CD4-positive, CD25-positive, alpha-beta regulatory T cell (primary cell): ENCODE data around the gene ABI3. TPM values are rescaled to one million over a fixed set of nuclear protein-coding genes. Genes with fewer than 3 reads are reported as not detected.
A peak's percentile ranks its signal among the peaks of the same experiment; 100 is the strongest.
"Not testable (repeated sequence)": the region's sequence is repeated elsewhere in the genome, so short reads cannot be mapped to it uniquely, and the experiment has no call there.

ENCODE experiments used
- ATAC-seq, 2 donors: fragments of 150-1000 bp; cut with Tn5 transposase; one replicate each; pipeline ENCODE4 v1.10.0; 2021; ENCODE audit warnings: low read depth in 2 of 2, moderate number of reproducible peaks in 2 of 2, moderate library complexity in 1 of 2
- DNase-seq, 3 donors: peaks; one replicate each; pipeline versions ENCODE4 v3.0.0 to v3.0.0-alpha.2; 2012 to 2022; ENCODE audit warnings: mixed read lengths in 1 of 3
- H3K27ac ChIP-seq: one replicate; pipeline ENCODE4 v1.7.0; 2013; ENCODE audit warnings: mild to moderate bottlenecking, low read length; ENCODE audit not compliant: insufficient read depth, poor library complexity, severe bottlenecking
- H3K27me3 ChIP-seq: one replicate; pipeline ENCODE4 v1.7.0; 2013; ENCODE audit warnings: low read length; ENCODE audit not compliant: control insufficient read depth, insufficient read depth
- H3K36me3 ChIP-seq: one replicate; pipeline ENCODE4 v1.7.0; 2013; ENCODE audit warnings: mild to moderate bottlenecking, low read length, moderate library complexity; ENCODE audit not compliant: control insufficient read depth, insufficient read depth
- H3K4me1 ChIP-seq: 2 replicates; pipeline ENCODE4 v1.7.0; 2013; ENCODE audit warnings: mild to moderate bottlenecking, low read length; ENCODE audit not compliant: insufficient read depth, control insufficient read depth, poor library complexity, severe bottlenecking
- H3K4me3 ChIP-seq: one replicate; pipeline ENCODE4 v1.7.0; 2013; ENCODE audit warnings: low read depth, mild to moderate bottlenecking, low read length, moderate library complexity
- H3K9me3 ChIP-seq, 2 experiments: 1 replicate in 1 of 2; 2 replicates in 1 of 2; pipeline ENCODE4 v1.7.0; 2013; ENCODE audit warnings: low read length in 2 of 2, mild to moderate bottlenecking in 1 of 2, moderate library complexity in 1 of 2; ENCODE audit not compliant: control insufficient read depth in 2 of 2
- H3K27ac Mint-ChIP-seq, 3 donors: one replicate each; pipeline ENCODE4 v1.8.0; 2020 to 2022; ENCODE audit warnings: mild to moderate bottlenecking in 3 of 3, mixed read lengths in 3 of 3, moderate library complexity in 2 of 3
- H3K27me3 Mint-ChIP-seq: one replicate; pipeline ENCODE4 v1.8.0; 2022; ENCODE audit warnings: mild to moderate bottlenecking, mixed read lengths
- H3K36me3 Mint-ChIP-seq: one replicate; pipeline ENCODE4 v1.8.0; 2020; ENCODE audit warnings: mixed read lengths
- H3K4me1 Mint-ChIP-seq, 4 donors: one replicate each; pipeline ENCODE4 v1.8.0; 2020 to 2022; ENCODE audit warnings: mixed read lengths in 4 of 4, mild to moderate bottlenecking in 1 of 4
- H3K4me3 Mint-ChIP-seq, 4 donors: one replicate each; pipeline ENCODE4 v1.8.0; 2020 to 2022; ENCODE audit warnings: mild to moderate bottlenecking in 4 of 4, mixed read lengths in 4 of 4, moderate library complexity in 3 of 4
- H3K9me3 Mint-ChIP-seq, 7 donors: one replicate each; pipeline ENCODE4 v1.8.0; 2020 to 2022; ENCODE audit warnings: mixed read lengths in 7 of 7, mild to moderate bottlenecking in 3 of 7, moderate library complexity in 2 of 7
- polyA plus RNA-seq, 4 donors: library from polyadenylated mRNA; unstranded; fragments of 300-500 nt; fragmentation: Illumina TruSeq; gene quantifications; one replicate each; pipeline ENCODE4 v1.2.3, GENCODE V29; 2021
- total RNA-seq: library from RNA; stranded (reverse); gene quantifications from one replicate; pipeline ENCODE4 v1.2.3, GENCODE V29; 2022

The ABI3 gene
- total and polyA plus RNA-seq, 5 donors from 2014 or later = 6.5 to 27.6 (median 15.6) TPM

DNA sequence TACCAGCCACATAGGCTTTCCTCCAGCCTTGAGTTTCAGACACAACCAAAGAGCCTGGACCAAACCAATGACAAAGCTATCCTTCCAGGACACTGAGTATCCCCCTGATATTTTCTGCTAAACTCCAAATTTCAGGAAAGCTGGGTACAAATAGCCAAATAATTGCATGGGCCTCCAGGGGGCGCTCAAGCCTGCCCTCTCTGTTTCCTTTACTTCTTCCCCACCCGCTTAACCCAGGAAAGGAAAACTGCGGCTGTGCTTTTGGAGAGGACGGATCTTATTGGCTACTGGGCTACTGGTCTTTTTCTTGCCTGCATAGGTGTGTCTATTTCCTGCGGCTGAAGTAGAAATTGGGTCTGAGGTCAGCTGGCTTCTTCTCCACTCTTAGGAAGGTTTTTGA lies 30.2 kb upstream of the ABI3 start:
- no peak overlapping the region for H3K4me3 Mint-ChIP-seq
- Histone ChIP-seq H3K27ac (no peak overlapping the region), H3K4me1 (no peaks in the 10 kb centered on the region), H3K9me3 (peaks cover 19 to 25% of the 10 kb centered on the region in 2 experiments), H3K27me3 (no peaks in the 10 kb centered on the region), H3K36me3 (no peaks in the 10 kb centered on the region), H3K4me3 (no peak overlapping the region)
- no peak for ATAC-seq
- peaks cover 8% of the 10 kb centered on the region for H3K36me3 Mint-ChIP-seq
- H3K4me1 Mint-ChIP-seq = peaks cover 0 to 5% (median 4%) of the 10 kb centered on the region in 4 donors
- H3K9me3 Mint-ChIP-seq = peaks cover 2 to 34% (median 5%) of the 10 kb centered on the region in 7 donors
- peak; percentile 44 to 54 (median 49) for DNase-seq
- H3K27me3 Mint-ChIP-seq = peaks cover 10% of the 10 kb centered on the region
- no peak overlapping the region for H3K27ac Mint-ChIP-seq

- peaks cover 14 to 22% of the 10 kb centered on the region in 2 experiments for H3K9me3 ChIP-seq
- Mint-ChIP-seq H3K9me3 (peaks cover 0 to 28% (median 2%) of the 10 kb centered on the region in 7 donors), H3K4me3 (no peak overlapping the region), H3K27me3 (peaks cover 8% of the 10 kb centered on the region), H3K4me1 (peaks cover 0 to 5% (median 4%) of the 10 kb centered on the region in 4 donors), H3K27ac (no peak overlapping the region), H3K36me3 (peaks cover 6% of the 10 kb centered on the region)
- H3K4me3 ChIP-seq = no peak overlapping the region
- DNase-seq = no peak
- no peaks in the 10 kb centered on the region for H3K36me3 ChIP-seq
- H3K27me3 ChIP-seq = no peaks in the 10 kb centered on the region
- no peak overlapping the region for H3K27ac ChIP-seq
- no peak for ATAC-seq
- no peaks in the 10 kb centered on the region for H3K4me1 ChIP-seq
These were observed 29.4 kb upstream of the ABI3 start for GRCh38 chr17:49180998-49181635.

DNA sequence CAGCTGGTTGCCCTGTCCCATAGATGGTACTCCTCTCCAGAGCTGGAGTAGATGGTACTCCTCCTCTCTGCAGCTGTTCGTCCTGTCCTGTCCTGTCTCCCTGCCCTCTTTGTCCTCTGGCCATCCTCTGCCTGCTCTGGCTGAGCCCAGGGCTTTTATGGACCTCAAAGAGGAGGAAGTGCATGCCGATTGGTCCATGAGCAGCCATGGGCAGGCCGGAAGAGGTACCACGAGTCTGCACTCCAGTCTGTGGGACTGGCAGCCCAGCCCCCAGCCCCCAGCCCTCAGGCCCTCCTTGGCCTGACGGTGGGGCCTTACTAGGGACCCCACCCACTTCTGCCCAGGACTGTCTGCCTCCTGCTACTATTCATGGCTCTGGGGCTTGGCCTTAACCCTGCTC lies 27.2 kb upstream of the ABI3 start:
- H3K27me3 Mint-ChIP-seq = peaks cover 7% of the 10 kb centered on the region

GRCh38 chr17:49183801-49184200 lies 26.7 kb upstream of the ABI3 start:
- H3K27ac ChIP-seq = no peak overlapping the region
- no peak for ATAC-seq
- Mint-ChIP-seq H3K36me3 (peaks cover 3% of the 10 kb centered on the region), H3K4me1 (peaks cover 0 to 5% (median 4%) of the 10 kb centered on the region in 4 donors), H3K4me3 (no peak overlapping the region), H3K27me3 (peaks cover 7% of the 10 kb centered on the region), H3K27ac (no peak overlapping the region), H3K9me3 (peaks cover 0 to 19% (median 2%) of the 10 kb centered on the region in 7 donors)
- H3K4me3 ChIP-seq = no peak overlapping the region
- no peaks in the 10 kb centered on the region for H3K27me3 ChIP-seq
- no peaks in the 10 kb centered on the region for H3K4me1 ChIP-seq
- no peaks in the 10 kb centered on the region for H3K36me3 ChIP-seq
- H3K9me3 ChIP-seq = peaks cover 0 to 7% of the 10 kb centered on the region in 2 experiments
- DNase-seq = no peak

More for the DNA sequence above, 27.2 kb upstream of the ABI3 start:
- Histone ChIP-seq H3K4me1 (no peaks in the 10 kb centered on the region), H3K4me3 (no peak overlapping the region), H3K9me3 (peaks cover 0 to 7% of the 10 kb centered on the region in 2 experiments), H3K36me3 (no peaks in the 10 kb centered on the region), H3K27ac (no peak overlapping the region), H3K27me3 (no peaks in the 10 kb centered on the region)
- peaks cover 0 to 5% (median 4%) of the 10 kb centered on the region in 4 donors for H3K4me1 Mint-ChIP-seq
- peaks cover 0 to 19% (median 2%) of the 10 kb centered on the region in 7 donors for H3K9me3 Mint-ChIP-seq
- H3K36me3 Mint-ChIP-seq = peaks cover 3% of the 10 kb centered on the region
- DNase-seq (no peak), ATAC-seq (no peak)
- H3K4me3 Mint-ChIP-seq = no peak overlapping the region
- H3K27ac Mint-ChIP-seq = no peak overlapping the region

DNA sequence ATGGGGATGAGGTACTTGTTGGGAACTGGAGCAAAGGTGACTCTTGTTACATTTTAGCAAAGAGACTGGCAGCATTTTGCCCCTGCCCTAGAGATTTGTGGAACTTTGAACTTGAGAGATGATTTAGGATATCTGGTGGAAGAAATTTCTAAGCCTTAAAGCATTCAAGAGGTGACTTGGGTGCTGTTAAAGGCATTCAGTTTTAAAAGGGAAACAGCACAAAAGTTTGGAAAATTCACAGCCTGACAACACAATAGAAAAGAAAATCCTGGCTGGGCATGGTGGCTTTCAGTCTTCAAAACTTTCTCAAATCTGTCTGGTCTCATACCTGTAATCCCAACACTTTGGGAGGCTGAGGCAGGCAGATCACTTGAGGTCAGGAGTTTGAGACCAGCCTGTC lies 26.0 kb upstream of the ABI3 start:
- H3K4me3 ChIP-seq, H3K4me3 Mint-ChIP-seq, ATAC-seq, H3K27ac ChIP-seq, DNase-seq, H3K27me3 Mint-ChIP-seq, H3K9me3 ChIP-seq, H3K36me3 Mint-ChIP-seq, H3K4me1 Mint-ChIP-seq, H3K4me1 ChIP-seq, H3K27me3 ChIP-seq, H3K27ac Mint-ChIP-seq, H3K36me3 ChIP-seq: not testable (repeated sequence)
- peaks cover 0 to 19% (median 2%) of the 10 kb centered on the region in 7 donors for H3K9me3 Mint-ChIP-seq

- H3K27ac ChIP-seq, DNase-seq, H3K27ac Mint-ChIP-seq, H3K36me3 Mint-ChIP-seq, H3K9me3 ChIP-seq, H3K36me3 ChIP-seq, H3K4me3 ChIP-seq, ATAC-seq, H3K27me3 Mint-ChIP-seq, H3K4me1 ChIP-seq, H3K4me3 Mint-ChIP-seq, H3K27me3 ChIP-seq, H3K4me1 Mint-ChIP-seq: not testable (repeated sequence)
- peaks cover 0 to 19% (median 2%) of the 10 kb centered on the region in 7 donors for H3K9me3 Mint-ChIP-seq
These were observed 25.1 kb upstream of the ABI3 start for GRCh38 chr17:49185381-49185780.

DNA sequence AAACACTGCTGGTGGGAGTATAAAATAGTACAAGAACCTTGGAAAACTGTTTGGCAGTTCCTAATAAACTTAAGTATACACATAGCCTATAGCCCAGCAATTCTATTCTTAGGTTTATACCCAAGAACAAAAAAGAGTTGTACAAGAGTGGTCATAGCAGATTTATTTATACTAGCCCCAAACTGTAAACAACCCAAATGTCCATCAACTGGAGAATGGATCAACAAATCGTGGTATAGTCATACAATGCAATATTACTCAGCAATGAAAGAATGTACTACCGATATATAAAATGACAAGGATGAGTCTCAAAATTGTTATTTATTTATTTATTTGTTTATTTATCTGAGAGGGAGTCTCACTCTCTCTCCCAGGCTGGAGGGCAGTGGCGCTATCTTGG lies 23.2 kb upstream of the ABI3 start:
- no peaks in the 10 kb centered on the region for H3K27me3 ChIP-seq
- Mint-ChIP-seq H3K36me3 (peaks cover 3% of the 10 kb centered on the region), H3K27ac (no peak overlapping the region), H3K4me3 (no peak overlapping the region), H3K27me3 (peaks cover 9% of the 10 kb centered on the region), H3K4me1 (peaks cover 5 to 14% (median 9%) of the 10 kb centered on the region in 4 donors), H3K9me3 (peaks cover 0 to 18% (median 4%) of the 10 kb centered on the region in 7 donors)
- no peak overlapping the region for H3K4me3 ChIP-seq
- no peak for DNase-seq
- no peak overlapping the region for H3K27ac ChIP-seq
- peaks cover 11% of the 10 kb centered on the region for H3K4me1 ChIP-seq
- peaks cover 0 to 7% of the 10 kb centered on the region in 2 experiments for H3K9me3 ChIP-seq
- H3K36me3 ChIP-seq = no peaks in the 10 kb centered on the region
- ATAC-seq = no peak

DNA sequence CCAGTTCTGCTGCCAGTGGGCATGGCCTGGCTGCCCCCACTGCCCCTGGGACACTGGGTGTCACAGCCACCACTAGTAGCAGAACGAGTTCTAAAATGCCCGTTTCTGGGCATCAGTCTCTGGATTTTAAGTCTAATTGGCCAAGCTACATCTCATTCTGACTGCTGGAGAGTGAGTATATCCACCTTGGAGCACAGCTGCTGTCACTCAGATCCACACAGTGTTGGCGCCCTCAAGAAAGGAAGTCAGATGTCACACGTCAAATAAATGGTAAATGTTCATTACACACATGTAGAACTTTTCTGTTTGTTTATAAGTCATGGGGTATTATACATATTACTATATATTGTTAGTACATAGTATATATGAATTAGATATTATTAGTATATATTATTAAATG lies 19.6 kb upstream of the ABI3 start:
- Histone ChIP-seq H3K4me1 (peaks cover 19% of the 10 kb centered on the region), H3K9me3 (no peaks in the 10 kb centered on the region), H3K27me3 (no peaks in the 10 kb centered on the region), H3K27ac (peak overlapping the region; percentile 92), H3K36me3 (no peaks in the 10 kb centered on the region), H3K4me3 (no peak overlapping the region)
- ATAC-seq (no peak), DNase-seq (no peak)
- Mint-ChIP-seq H3K27me3 (peaks cover 15% of the 10 kb centered on the region), H3K36me3 (peaks cover 3% of the 10 kb centered on the region), H3K9me3 (peaks cover 0 to 6% (median 0%) of the 10 kb centered on the region in 7 donors), H3K4me1 (peaks cover 10 to 40% (median 26%) of the 10 kb centered on the region in 4 donors), H3K4me3 (peak overlapping the region in 2 of 4 donors; percentile 39 to 92), H3K27ac (peak overlapping the region in 2 of 3 donors; percentile 26 to 83)
